LNCAP (cell line): ENCODE measurements around the gene ANTXR1.

Experiments used
- CTCF ChIP-seq: fragments of 450-650 bp; IDR thresholded peaks from 2 replicates; pipeline ENCODE4 v1.5.1; 2017; ENCODE audit warnings: mild to moderate bottlenecking

The ANTXR1 gene

GRCh38 chr2:69007603-69008002 lies 5.4 kb upstream of the ANTXR1 start:
- TF ChIP-seq CTCF: no peak

DNA sequence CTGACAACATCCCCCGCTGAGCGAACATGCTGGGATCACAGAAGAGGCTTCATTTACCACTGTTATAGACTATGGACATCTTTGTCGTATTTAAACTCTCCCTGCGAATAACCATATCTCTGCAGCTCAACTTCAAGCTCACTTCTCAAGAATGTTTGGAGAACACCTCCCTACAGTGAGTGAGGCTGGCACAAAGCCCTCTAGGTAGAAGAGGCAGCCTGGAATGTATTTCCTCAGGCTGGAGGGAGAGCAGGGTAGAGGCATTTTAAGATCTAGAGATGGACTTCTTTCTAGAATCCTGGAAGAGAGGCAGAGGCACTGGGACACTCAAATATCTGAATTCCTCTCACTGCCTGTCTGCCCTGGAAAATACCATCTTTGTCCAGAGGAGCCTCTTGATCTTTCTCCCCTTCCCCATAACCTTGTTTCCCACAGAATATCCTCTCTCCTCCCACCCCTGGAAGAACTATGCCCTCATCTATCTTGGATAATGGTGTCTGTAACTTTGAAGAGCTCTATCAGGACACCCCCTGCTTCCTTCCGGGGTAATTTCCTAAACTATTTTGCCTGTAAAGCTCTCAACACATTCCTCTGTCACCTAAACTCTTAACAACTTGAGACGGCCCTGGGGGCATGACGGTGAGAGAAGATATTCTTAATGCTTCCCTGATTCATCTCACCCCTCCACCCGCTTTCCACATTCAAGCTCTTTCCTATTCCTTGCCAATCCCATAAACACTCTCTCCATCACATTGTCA lies 2.4 kb upstream of the ANTXR1 start:
- no peak for TF ChIP-seq CTCF

- no peak for TF ChIP-seq CTCF
These were observed 1.3 kb upstream of the ANTXR1 start for GRCh38 chr2:69011611-69012157.

- peak; percentile 63 for TF ChIP-seq CTCF
These were observed 453 bp upstream of the ANTXR1 start for GRCh38 chr2:69012310-69013141.

DNA sequence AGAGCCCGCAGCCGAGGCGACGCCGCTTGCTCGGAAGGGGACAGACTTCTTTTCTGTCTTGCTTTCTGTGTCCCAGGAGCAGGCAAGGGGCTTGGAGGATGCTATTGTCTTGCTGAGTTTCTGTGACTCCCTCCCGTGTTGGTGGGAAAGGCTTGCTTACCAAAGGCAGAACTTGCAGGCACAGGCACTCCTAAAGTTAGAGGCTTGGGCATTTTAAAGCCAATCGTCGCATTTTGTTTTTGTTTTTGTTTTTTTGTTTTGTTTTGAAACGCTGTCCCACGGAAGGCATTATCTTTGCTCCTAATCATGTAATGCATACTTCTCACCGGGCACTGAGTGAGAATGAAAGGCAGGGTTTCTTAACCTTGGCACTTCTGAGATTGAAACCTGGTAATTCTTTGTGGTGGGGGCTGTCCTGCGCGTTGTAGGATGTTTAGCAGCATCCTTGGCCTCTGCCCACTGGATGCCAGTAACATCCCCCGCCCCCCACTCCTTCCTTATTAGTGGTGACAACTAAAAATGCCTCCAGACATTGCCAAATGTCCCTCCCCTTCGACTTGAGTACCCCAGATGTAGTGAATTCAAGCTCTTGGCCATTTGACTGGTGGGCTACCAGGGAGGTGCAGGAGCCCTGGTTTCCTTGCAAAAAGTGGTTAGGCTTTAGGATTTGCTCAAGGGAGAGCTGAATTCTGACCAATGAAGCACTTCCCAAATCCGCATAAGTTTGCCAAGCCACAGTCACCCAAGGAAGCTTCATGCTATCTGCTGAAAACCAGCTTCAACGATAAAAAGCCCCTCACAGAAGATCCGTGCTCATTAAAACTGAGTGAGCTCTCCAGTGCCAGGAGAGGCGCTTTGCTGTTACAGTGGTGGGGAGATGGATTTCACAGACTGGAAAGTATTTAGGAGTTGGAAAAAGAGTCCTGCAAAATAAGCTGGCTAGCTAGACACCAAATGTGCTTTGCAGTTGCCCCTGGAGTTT lies 1.2 kb downstream of the ANTXR1 start:
- no peak for TF ChIP-seq CTCF

DNA sequence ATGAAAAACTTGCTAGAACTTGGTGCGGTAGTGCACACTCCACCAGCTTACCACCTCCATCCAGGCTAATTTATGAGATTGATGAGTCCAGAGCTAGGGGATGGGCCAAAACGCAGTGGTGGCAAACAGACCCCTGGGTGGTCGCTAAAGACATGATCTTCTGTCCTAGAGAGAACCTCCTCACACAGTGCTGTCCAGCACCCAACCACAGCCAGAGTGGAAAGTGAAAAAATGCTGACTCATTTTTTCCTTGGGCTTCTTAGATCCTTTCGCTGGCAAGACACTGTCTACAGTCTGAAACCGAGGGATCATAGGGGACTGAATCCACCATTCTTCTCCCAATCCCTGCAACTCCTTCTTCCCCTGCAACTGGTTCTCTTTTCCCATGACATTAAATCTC lies 4.1 kb downstream of the ANTXR1 start:
- TF ChIP-seq CTCF: no peak

DNA sequence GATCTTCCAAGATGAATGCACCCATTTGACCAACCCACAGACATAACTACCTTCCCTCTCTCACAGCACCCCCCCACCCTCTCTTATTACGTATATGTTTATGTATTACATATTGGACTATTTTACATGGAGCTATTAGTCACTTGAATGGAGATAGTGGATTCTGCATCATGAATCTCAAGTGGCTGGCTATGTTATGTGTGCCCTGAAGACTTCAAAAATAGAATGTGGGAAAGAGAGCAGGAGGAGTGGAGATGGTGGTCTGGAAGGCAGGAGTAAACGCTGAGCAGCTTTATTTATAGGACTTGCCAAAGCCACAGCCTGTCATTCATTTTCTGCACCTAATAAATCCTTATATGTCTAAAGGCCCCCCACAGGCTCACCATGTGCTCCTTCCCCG lies 4.9 kb downstream of the ANTXR1 start:
- TF ChIP-seq CTCF: no peak
